Non-pigmented ciliary epithelial cell (primary cell): Measurements from ENCODE around the gene DHX30.
"Not testable (repeated sequence)": the region's sequence is repeated elsewhere in the genome, so short reads cannot be mapped to it uniquely, and the experiment has no call there.

Experiments
- DNase-seq: peaks from one replicate; pipeline ENCODE4 v3.0.0-alpha.2; 2010; ENCODE audit warnings: low read depth

Gene DHX30

GRCh38 chr3:47877719-47878118, 74.8 kb downstream of the DHX30 start:
- DNase-seq: no peak

GRCh38 chr3:47882338-47882737, 79.4 kb downstream of the DHX30 start:
- no peak for DNase-seq

GRCh38 chr3:47884603-47885002, 81.7 kb downstream of the DHX30 start:
- DNase-seq: no peak

GRCh38 chr3:47885168-47885567, 82.2 kb downstream of the DHX30 start:
- no peak for DNase-seq

GRCh38 chr3:47887991-47888390, 85.1 kb downstream of the DHX30 start:
- DNase-seq: not testable (repeated sequence)

- no peak for DNase-seq
Observed at GRCh38 chr3:47888986-47889757, 86.2 kb downstream of the DHX30 start.

- DNase-seq: no peak
Observed at GRCh38 chr3:47890126-47890827, 87.3 kb downstream of the DHX30 start.

GRCh38 chr3:47890828-47891612, 88.1 kb downstream of the DHX30 start:
- no peak for DNase-seq

- no peak for DNase-seq
Observed at GRCh38 chr3:47891613-47892005, 88.7 kb downstream of the DHX30 start.

- no peak for DNase-seq
Observed at GRCh38 chr3:47892286-47893040, 89.5 kb downstream of the DHX30 start.

GRCh38 chr3:47895241-47895640, 92.3 kb downstream of the DHX30 start:
- DNase-seq: no peak

GRCh38 chr3:47896736-47897135, 93.8 kb downstream of the DHX30 start:
- DNase-seq: no peak

GRCh38 chr3:47897954-47898353, 95.0 kb downstream of the DHX30 start:
- DNase-seq: no peak

- DNase-seq: no peak
Observed at GRCh38 chr3:47899495-47900108, 96.7 kb downstream of the DHX30 start.
